ENCODE results near the gene TFCP2L1. TPM values are rescaled to one million over a fixed set of nuclear protein-coding genes. Genes with fewer than 3 reads are reported as not detected.
A peak's percentile ranks its signal among the peaks of the same experiment; 100 is the strongest.

Gene TFCP2L1
- total and polyA plus RNA-seq, 11 donors = 0.04 to 1.5 (median 0.17) TPM; not detected in 1

DNA sequence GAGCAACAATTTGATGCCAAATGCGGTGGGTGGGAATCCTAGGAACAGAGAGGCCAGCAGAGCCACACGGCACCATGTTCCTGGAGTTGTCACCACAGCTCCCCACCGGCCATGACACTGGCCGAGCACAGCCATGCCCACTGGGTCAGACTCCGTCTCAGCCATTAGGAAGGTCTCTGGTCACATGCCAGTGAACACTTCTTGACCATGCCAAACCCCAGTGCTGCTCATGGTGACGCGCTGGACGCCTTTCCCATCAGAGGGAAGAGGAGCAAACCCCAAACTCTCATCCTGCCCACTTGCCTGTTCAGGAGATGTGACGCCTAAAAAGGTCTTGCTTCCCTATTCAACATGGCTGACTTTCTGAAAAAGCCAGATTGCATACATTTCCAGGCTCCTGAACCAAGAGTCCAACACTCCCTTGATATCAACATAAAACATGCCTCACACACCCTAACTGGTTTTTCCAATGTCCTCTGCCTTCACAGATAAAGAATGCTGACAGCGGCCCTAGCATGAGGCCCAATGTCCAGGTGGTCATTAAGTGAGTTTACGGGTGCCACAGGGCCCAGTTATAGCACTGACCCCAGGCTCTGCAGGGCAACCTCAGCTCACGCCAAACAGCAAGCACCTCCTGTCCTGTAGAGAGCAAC lies 31.9 kb downstream of the TFCP2L1 start:
- Histone ChIP-seq H3K4me1 (no peaks in the 10 kb centered on the region), H3K4me3 (no peak overlapping the region), H3K36me3 (no peaks in the 10 kb centered on the region), H3K27me3 (no peaks in the 10 kb centered on the region), H3K27ac (no peak overlapping the region), H3K9me3 (no peaks in the 10 kb centered on the region)
- 92 to 96% (median 94%) methylated on average over 12 of the region's 12 CpGs for WGBS, 4 donors
- ATAC-seq (peak in 1 of 4 donors; percentile 18), DNase-seq (no peak)
- intact Hi-C loops (cut with DNase I) = no loop called here
- TF ChIP-seq, protein P1, sequence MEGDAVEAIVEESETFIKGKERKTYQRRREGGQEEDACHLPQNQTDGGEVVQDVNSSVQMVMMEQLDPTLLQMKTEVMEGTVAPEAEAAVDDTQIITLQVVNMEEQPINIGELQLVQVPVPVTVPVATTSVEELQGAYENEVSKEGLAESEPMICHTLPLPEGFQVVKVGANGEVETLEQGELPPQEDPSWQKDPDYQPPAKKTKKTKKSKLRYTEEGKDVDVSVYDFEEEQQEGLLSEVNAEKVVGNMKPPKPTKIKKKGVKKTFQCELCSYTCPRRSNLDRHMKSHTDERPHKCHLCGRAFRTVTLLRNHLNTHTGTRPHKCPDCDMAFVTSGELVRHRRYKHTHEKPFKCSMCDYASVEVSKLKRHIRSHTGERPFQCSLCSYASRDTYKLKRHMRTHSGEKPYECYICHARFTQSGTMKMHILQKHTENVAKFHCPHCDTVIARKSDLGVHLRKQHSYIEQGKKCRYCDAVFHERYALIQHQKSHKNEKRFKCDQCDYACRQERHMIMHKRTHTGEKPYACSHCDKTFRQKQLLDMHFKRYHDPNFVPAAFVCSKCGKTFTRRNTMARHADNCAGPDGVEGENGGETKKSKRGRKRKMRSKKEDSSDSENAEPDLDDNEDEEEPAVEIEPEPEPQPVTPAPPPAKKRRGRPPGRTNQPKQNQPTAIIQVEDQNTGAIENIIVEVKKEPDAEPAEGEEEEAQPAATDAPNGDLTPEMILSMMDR (IDR thresholded peaks at IDR 0.05) = no peak
- no peak for TF ChIP-seq POLR2A (IDR thresholded peaks at IDR 0.05)

DNA sequence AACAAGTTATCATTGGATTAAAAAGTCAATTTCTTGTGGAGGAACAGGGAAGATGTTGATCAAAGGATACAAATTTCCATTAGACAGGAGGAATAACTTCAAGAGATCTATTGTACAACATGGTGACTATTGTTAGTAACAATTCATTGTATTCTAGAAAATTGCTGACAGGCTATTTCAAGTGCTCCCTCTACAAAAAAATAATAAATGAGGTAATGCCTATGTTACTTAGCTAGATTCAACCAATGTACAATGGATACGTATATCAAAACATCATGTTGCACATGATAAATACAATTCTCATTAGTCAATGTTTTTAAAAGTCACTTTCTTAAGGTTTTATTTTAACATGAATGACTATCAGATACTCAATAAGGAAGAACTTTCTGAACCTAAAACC lies 33.5 kb downstream of the TFCP2L1 start:
- H3K27ac ChIP-seq = no peak overlapping the region
- intact Hi-C loops (cut with DNase I) = no loop called here
- ATAC-seq (no peak), DNase-seq (no peak)
- H3K9me3 ChIP-seq = no peaks in the 10 kb centered on the region
- no peak overlapping the region for H3K4me3 ChIP-seq
- no peaks in the 10 kb centered on the region for H3K4me1 ChIP-seq
- no peaks in the 10 kb centered on the region for H3K27me3 ChIP-seq
- no peaks in the 10 kb centered on the region for H3K36me3 ChIP-seq
- no peak for TF ChIP-seq POLR2A (IDR thresholded peaks at IDR 0.05)
- TF ChIP-seq, protein P1 (IDR thresholded peaks at IDR 0.05) = no peak
- 64 to 72% (median 68%) methylated on average over 1 of the region's 1 CpG for WGBS, 4 donors

DNA sequence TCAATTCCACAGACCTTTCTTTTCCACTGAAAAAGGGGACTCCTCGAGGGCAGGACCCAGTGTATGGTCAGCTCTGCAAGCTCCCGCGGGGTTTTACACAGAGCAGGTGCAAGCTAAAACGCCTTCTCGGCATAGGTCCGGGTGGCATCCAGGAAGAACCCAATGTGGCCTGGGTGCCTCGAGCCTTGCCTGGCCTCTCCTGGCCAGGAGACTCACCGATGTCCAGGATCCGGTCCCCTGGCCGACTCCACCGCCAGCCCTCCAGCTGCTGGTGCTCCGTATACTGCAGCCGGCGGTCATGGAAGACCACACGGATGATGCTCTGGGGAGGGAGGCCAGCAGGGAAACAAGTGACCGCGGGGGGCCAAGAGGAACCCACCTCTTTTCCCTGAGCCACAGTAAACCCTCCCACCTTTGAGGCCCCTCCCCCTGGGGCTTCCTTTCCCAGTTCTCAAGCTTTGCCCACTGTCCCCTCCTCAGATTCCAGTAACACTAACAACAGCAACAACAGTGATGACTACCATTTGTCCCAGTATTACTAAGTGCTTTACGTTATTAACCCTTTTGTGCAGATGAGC lies 36.1 kb downstream of the TFCP2L1 start:
- no peak for TF ChIP-seq POLR2A (IDR thresholded peaks at IDR 0.05)
- TF ChIP-seq, protein P1 (IDR thresholded peaks at IDR 0.05) = no peak
- intact Hi-C loops (cut with DNase I) = no loop called here
- DNase-seq (no peak), ATAC-seq (no peak)
- Histone ChIP-seq H3K9me3 (no peaks in the 10 kb centered on the region), H3K27me3 (no peaks in the 10 kb centered on the region), H3K4me3 (no peak overlapping the region), H3K4me1 (no peaks in the 10 kb centered on the region), H3K27ac (no peak overlapping the region), H3K36me3 (no peaks in the 10 kb centered on the region)
- 83 to 85% (median 84%) methylated on average over 12 to 18 of the region's 18 CpGs for WGBS, 4 donors

DNA sequence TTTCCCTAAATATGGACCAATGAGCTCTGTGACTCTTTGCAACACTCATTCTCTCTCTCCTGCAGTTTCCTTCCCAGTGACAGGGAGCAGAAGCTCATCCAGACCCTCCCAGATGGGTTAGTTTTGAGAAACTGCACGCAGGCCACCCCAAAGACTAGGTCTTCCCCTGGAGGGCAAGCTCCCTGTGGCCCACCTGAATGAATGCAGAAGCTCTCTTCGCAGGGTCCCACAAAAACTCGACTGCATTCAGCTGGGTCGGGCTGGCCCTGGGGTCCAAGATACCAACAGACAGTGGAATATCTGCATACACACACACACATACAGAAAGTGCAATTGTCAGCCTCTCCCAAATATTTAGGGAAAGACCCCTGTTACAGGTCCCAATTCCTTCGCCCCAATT lies 37.0 kb downstream of the TFCP2L1 start:
- no peak overlapping the region for H3K4me3 ChIP-seq
- ATAC-seq (no peak), DNase-seq (no peak)
- TF ChIP-seq, protein P1 (IDR thresholded peaks at IDR 0.05) = no peak
- TF ChIP-seq POLR2A (IDR thresholded peaks at IDR 0.05) = no peak
- WGBS, 4 donors = 84 to 87% (median 86%) methylated on average over 5 of the region's 5 CpGs
- no peaks in the 10 kb centered on the region for H3K4me1 ChIP-seq
- no peaks in the 10 kb centered on the region for H3K9me3 ChIP-seq
- H3K27ac ChIP-seq = no peak overlapping the region
- H3K27me3 ChIP-seq = no peaks in the 10 kb centered on the region
- H3K36me3 ChIP-seq = no peaks in the 10 kb centered on the region
- intact Hi-C loops (cut with DNase I) = no loop called here
